ENCODE results near the gene TBC1D5. TPM values are rescaled to one million over a fixed set of nuclear protein-coding genes. Genes with fewer than 3 reads are reported as not detected.

TBC1D5 gene
- total RNA-seq, 2 experiments from 2014 or later, result 46.3 to 47.8 TPM

DNA sequence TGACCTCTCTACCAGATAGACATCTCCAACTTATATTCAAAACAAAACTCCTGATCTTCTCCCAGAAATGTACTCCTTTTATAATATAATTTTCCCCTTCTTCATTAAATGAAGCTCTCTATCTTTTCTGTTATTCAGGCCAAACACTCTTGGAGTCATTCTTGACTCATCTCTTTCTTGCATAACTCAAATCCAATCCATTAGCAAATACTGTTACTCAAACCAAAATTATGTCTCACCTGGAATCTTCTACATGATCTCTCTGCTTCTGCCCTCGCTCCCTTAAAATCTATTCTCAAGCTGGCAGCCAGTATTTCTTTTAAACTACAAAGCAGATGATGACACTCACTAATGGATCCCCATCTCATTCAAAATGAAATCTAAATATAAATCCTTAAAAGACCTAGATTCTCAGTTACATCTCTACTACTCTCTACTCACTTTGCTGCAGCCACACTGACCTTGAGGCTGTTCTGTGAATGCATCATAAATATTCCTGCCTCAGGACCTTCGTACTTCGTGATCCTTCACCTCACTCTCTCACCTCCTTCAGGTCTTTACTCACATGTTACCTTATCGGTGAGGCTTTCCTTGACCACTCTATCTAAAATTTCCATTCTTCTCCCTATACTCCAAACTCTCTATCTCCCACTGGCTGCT lies 160.9 kb downstream of the TBC1D5 start:
- Mint-ChIP-seq H3K9me3 (no peaks in the 10 kb centered on the region), H3K27me3 (no peaks in the 10 kb centered on the region), H3K27ac (no peak overlapping the region), H3K4me3 (no peak overlapping the region), H3K36me3 (ENCODE audit: low read depth) (peaks cover 1% of the 10 kb centered on the region), H3K4me1 (ENCODE audit: low read depth) (peaks cover 14% of the 10 kb centered on the region)
- ATAC-seq (no peak), DNase-seq (no peak)
- intact Hi-C loops (cut with micrococcal nuclease), result no loop called here
- no peak for TF ChIP-seq CTCF (IDR thresholded peaks at IDR 0.05)
- CTCF ChIA-PET, result interaction anchor here (1.0 kb wide), 1 partner anchor 12 kb away, joined by 3 read pairs; no protein-coding TSS in a partner anchor
- POLR2A ChIA-PET, result no interaction called here

- DNase-seq (peak; percentile 6), ATAC-seq (no peak)
- intact Hi-C loops (cut with micrococcal nuclease), result no loop called here
- no peaks in the 10 kb centered on the region for H3K27me3 Mint-ChIP-seq
- no peaks in the 10 kb centered on the region for H3K9me3 Mint-ChIP-seq
- no peak for TF ChIP-seq CTCF (IDR thresholded peaks at IDR 0.05)
- no peak overlapping the region for H3K27ac Mint-ChIP-seq
- peaks cover 1% of the 10 kb centered on the region for H3K36me3 Mint-ChIP-seq (ENCODE audit: low read depth)
- H3K4me1 Mint-ChIP-seq (ENCODE audit: low read depth), result peaks cover 13% of the 10 kb centered on the region
- H3K4me3 Mint-ChIP-seq, result no peak overlapping the region
- CTCF ChIA-PET, result no interaction called here
- POLR2A ChIA-PET, result no interaction called here
These were observed 161.5 kb downstream of the TBC1D5 start for GRCh38 chr3:17580901-17581300.

DNA sequence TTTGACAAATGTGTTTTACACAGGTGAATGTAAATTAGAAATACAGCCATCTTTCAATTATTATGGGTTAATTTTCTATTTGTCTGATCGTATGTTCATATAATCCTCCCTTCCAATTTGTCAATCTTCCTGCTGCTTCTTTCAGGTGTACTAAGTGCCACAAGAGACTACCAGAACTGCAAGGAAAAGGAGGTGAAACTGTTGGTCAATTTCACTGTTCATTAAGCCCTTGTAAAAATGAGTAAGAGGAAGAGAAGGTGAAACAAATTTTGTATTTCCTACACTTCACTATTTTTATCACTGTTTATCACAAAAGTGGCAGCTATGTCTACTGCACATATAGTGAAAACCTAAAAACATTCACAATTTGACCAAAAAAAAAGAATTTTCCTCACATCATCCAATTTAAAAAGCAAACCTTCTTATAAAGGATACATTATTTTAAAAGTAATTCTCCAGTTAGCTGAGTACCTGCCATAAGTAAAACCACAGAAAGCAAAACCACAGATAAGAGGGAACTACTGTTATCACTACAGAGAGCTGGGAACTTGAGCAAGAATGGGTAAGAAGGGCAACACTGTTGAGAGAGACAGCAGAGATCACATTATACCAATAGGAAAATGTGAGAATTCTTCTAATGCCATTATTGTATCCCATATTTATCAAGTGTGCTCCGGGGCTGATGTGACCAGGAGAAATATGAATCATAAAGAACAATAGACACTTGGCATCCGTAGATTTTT lies 163.0 kb downstream of the TBC1D5 start:
- CTCF ChIA-PET, result no interaction called here
- DNase-seq (no peak), ATAC-seq (peak; percentile 83)
- Mint-ChIP-seq H3K4me1 (ENCODE audit: low read depth) (peaks cover 8% of the 10 kb centered on the region), H3K36me3 (ENCODE audit: low read depth) (peaks cover 4% of the 10 kb centered on the region), H3K9me3 (no peaks in the 10 kb centered on the region), H3K4me3 (no peak overlapping the region), H3K27ac (no peak overlapping the region), H3K27me3 (no peaks in the 10 kb centered on the region)
- POLR2A ChIA-PET, result no interaction called here
- intact Hi-C loops (cut with micrococcal nuclease), result no loop called here
- no peak for TF ChIP-seq CTCF (IDR thresholded peaks at IDR 0.05)

GRCh38 chr3:17577796-17578520 lies 164.5 kb downstream of the TBC1D5 start:
- ChIA-PET POLR2A (no interaction called here), CTCF (no interaction called here)
- no peaks in the 10 kb centered on the region for H3K9me3 Mint-ChIP-seq
- H3K36me3 Mint-ChIP-seq (ENCODE audit: low read depth), result peaks cover 8% of the 10 kb centered on the region
- DNase-seq (no peak), ATAC-seq (no peak)
- H3K27me3 Mint-ChIP-seq, result no peaks in the 10 kb centered on the region
- H3K27ac Mint-ChIP-seq, result no peak overlapping the region
- intact Hi-C loops (cut with micrococcal nuclease), result no loop called here
- no peak for TF ChIP-seq CTCF (IDR thresholded peaks at IDR 0.05)
- H3K4me1 Mint-ChIP-seq (ENCODE audit: low read depth), result peaks cover 13% of the 10 kb centered on the region
- H3K4me3 Mint-ChIP-seq, result no peak overlapping the region

DNA sequence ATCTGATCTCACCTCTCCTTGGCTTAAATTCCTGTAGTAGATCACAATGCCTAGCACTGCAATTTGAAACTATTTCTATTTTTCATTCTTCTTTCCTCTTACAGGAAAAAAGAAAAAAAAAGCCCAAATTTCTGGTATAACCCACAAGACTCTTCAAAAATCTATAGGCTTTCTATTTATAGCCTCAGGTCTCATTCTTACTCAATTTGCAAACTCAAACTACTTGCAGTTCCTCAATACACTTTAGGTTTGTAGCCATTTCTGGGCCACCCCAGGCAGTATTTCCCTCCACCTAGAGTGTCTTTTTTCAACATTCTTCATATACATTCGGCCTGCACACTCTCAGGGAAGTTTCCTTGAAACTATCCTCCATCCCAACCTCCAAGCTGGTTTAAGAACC lies 169.0 kb downstream of the TBC1D5 start:
- H3K27ac Mint-ChIP-seq, result no peak overlapping the region
- TF ChIP-seq CTCF (IDR thresholded peaks at IDR 0.05), result no peak
- no peaks in the 10 kb centered on the region for H3K27me3 Mint-ChIP-seq
- ChIA-PET CTCF (no interaction called here), POLR2A (interaction anchor here (0.8 kb wide), 1 partner anchor 18 kb away, joined by 3 read pairs; no protein-coding TSS in a partner anchor)
- H3K4me1 Mint-ChIP-seq (ENCODE audit: low read depth), result peaks cover 7% of the 10 kb centered on the region
- DNase-seq (no peak), ATAC-seq (no peak)
- H3K9me3 Mint-ChIP-seq, result no peaks in the 10 kb centered on the region
- intact Hi-C loops (cut with micrococcal nuclease), result no loop called here
- peaks cover 7% of the 10 kb centered on the region for H3K36me3 Mint-ChIP-seq (ENCODE audit: low read depth)
- H3K4me3 Mint-ChIP-seq, result no peak overlapping the region
